Trophoblast cell (in vitro differentiated cells and primary cell): Measurements from ENCODE around the gene PAH.

ENCODE experiments used
- DNase-seq, 2 donors: peaks; one replicate each; pipeline ENCODE4 v3.0.0-alpha.2; 2016
- H2AFZ ChIP-seq: 2 replicates; pipeline ENCODE4 v1.6.1; 2013; ENCODE audit warnings: low read length, moderate library complexity, mild to moderate bottlenecking; ENCODE audit not compliant: insufficient read depth, poor library complexity
- H2AK5ac ChIP-seq: 2 replicates; pipeline ENCODE4 v1.6.1; 2013; ENCODE audit warnings: mild to moderate bottlenecking, low read length
- H2BK120ac ChIP-seq: 2 replicates; pipeline ENCODE4 v1.6.1; 2013; ENCODE audit warnings: low read length, mild to moderate bottlenecking, moderate library complexity; ENCODE audit not compliant: insufficient read depth, poor library complexity
- H2BK12ac ChIP-seq: 2 replicates; pipeline ENCODE4 v1.6.1; 2013; ENCODE audit warnings: mild to moderate bottlenecking, low read length, moderate library complexity
- H2BK5ac ChIP-seq: 2 replicates; pipeline ENCODE4 v1.6.1; 2013; ENCODE audit warnings: low read length, low read depth, moderate library complexity, mild to moderate bottlenecking; ENCODE audit not compliant: poor library complexity
- H3K14ac ChIP-seq: 2 replicates; pipeline ENCODE4 v1.6.1; 2013; ENCODE audit warnings: mild to moderate bottlenecking, low read length
- H3K18ac ChIP-seq: 2 replicates; pipeline ENCODE4 v1.6.1; 2013; ENCODE audit warnings: mild to moderate bottlenecking, low read length
- H3K23ac ChIP-seq: 2 replicates; pipeline ENCODE4 v1.6.1; 2013; ENCODE audit warnings: low read length
- H3K27ac ChIP-seq: 2 replicates; pipeline ENCODE4 v1.5.1; 2013; ENCODE audit warnings: low read depth, mild to moderate bottlenecking, inconsistent platforms, low read length, moderate library complexity
- H3K27me3 ChIP-seq: 2 replicates; pipeline ENCODE4 v1.6.1; 2013; ENCODE audit warnings: inconsistent platforms, mild to moderate bottlenecking, low read length, moderate library complexity; ENCODE audit not compliant: insufficient read depth
- H3K36me3 ChIP-seq, 2 experiments: 1 replicate in 1 of 2; 2 replicates in 1 of 2; pipeline ENCODE4 v1.6.1; 2013; ENCODE audit warnings: low read length in 2 of 2, mild to moderate bottlenecking in 2 of 2, moderate library complexity in 1 of 2; ENCODE audit not compliant: insufficient read depth in 2 of 2, control insufficient read depth in 1 of 2
- H3K4ac ChIP-seq: 2 replicates; pipeline ENCODE4 v1.6.1; 2013; ENCODE audit warnings: low read depth, mild to moderate bottlenecking, low read length, moderate library complexity
- H3K4me1 ChIP-seq, 2 experiments: 1 replicate in 1 of 2; 2 replicates in 1 of 2; pipeline ENCODE4 v1.6.1; 2013; ENCODE audit warnings: low read length in 2 of 2, mild to moderate bottlenecking in 2 of 2, moderate library complexity in 1 of 2; ENCODE audit not compliant: insufficient read depth in 2 of 2, control insufficient read depth in 1 of 2
- H3K4me2 ChIP-seq: 2 replicates; pipeline ENCODE4 v1.6.1; 2013; ENCODE audit warnings: inconsistent platforms, mild to moderate bottlenecking, low read length, moderate library complexity
- H3K4me3 ChIP-seq: 2 replicates; pipeline ENCODE4 v1.5.1; 2013; ENCODE audit warnings: mild to moderate bottlenecking, low read depth, low read length, inconsistent platforms
- H3K79me1 ChIP-seq: one replicate; pipeline ENCODE4 v1.6.1; 2013; ENCODE audit warnings: low read length
- H3K79me2 ChIP-seq: 2 replicates; pipeline ENCODE4 v1.6.1; 2013; ENCODE audit warnings: low read length, mild to moderate bottlenecking; ENCODE audit not compliant: control insufficient read depth, insufficient read depth, poor library complexity
- H3K9ac ChIP-seq: 2 replicates; pipeline ENCODE4 v1.6.1; 2013; ENCODE audit warnings: mild to moderate bottlenecking, low read length
- H3K9me3 ChIP-seq: 2 replicates; pipeline ENCODE4 v1.6.1; 2013; ENCODE audit warnings: low read depth, mild to moderate bottlenecking, control low read depth, inconsistent platforms, low read length; ENCODE audit not compliant: insufficient read depth
- H4K12ac ChIP-seq: 2 replicates; pipeline ENCODE4 v1.6.1; 2013; ENCODE audit warnings: low read depth, mild to moderate bottlenecking, low read length, moderate library complexity
- H4K8ac ChIP-seq: 2 replicates; pipeline ENCODE4 v1.6.1; 2013; ENCODE audit warnings: low read depth, mild to moderate bottlenecking, low read length, moderate library complexity
- H4K91ac ChIP-seq: one replicate; pipeline ENCODE4 v1.6.1; 2013; ENCODE audit warnings: low read depth, mild to moderate bottlenecking, low read length, moderate library complexity
- WGBS: extraction: QIAGEN DNeasy Blood & Tissue Kit; methylation state at CpG from one replicate; pipeline ENCODE4 v1.1.7; 2013; ENCODE audit warnings: missing lambda C conversion rate; ENCODE audit not compliant: insufficient read length, insufficient coverage; ENCODE audit errors: extremely low coverage; 5-methylcytosine and 5-hydroxymethylcytosine counted together

Gene PAH

DNA sequence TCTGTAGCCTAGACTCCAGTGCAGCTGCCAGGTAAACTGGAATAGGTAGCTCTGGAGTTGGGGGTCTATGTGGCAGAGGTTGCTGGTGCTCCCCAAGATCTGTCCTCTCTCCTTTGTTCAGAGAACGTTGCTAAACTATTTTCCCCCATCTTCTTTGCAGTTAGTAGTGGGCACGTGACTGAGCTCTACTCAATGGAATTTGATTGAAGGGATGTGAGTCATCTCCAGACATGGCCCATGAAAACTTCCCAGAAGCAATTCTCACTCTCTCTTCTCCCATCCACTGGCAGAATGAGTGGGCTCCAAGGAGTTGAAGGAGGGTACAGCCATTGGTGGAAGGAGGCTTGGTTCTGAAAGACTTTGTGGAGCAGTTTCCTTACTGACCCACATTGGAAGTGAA, 44.0 kb downstream of the PAH start:
- Histone ChIP-seq H3K14ac (no peak overlapping the region), H3K23ac (no peak overlapping the region), H3K27me3 (no peaks in the 10 kb centered on the region), H3K9me3 (no peaks in the 10 kb centered on the region), H3K27ac (no peak overlapping the region), H3K4me1 (no peaks in the 10 kb centered on the region), H3K18ac (no peak overlapping the region), H3K79me2 (no peaks in the 10 kb centered on the region), H3K4ac (no peak overlapping the region), H4K91ac (no peak overlapping the region), H2BK12ac (no peak overlapping the region), H3K4me2 (no peak overlapping the region), H2AFZ (no peak overlapping the region), H2BK120ac (no peak overlapping the region), H3K9ac (no peak overlapping the region), H3K79me1 (no peaks in the 10 kb centered on the region), H3K36me3 (no peaks in the 10 kb centered on the region), H4K8ac (no peak overlapping the region), H2AK5ac (no peak overlapping the region), H2BK5ac (no peak overlapping the region), H4K12ac (no peak overlapping the region), H3K4me3 (no peak overlapping the region)
- no CpG with 5 or more reads among the region's 2 CpGs for WGBS
- no peak for DNase-seq

- no peak for DNase-seq
- no peak overlapping the region for H3K4me3 ChIP-seq
- H3K79me2 ChIP-seq: no peaks in the 10 kb centered on the region
- H3K4me2 ChIP-seq: no peak overlapping the region
- no peaks in the 10 kb centered on the region for H3K27me3 ChIP-seq
- no peak overlapping the region for H2AFZ ChIP-seq
- no peak overlapping the region for H4K12ac ChIP-seq
- no peak overlapping the region for H2BK120ac ChIP-seq
- no peak overlapping the region for H3K23ac ChIP-seq
- H3K4ac ChIP-seq: no peak overlapping the region
- no peak overlapping the region for H3K14ac ChIP-seq
- H3K27ac ChIP-seq: no peak overlapping the region
- H3K79me1 ChIP-seq: no peaks in the 10 kb centered on the region
- H3K4me1 ChIP-seq: no peaks in the 10 kb centered on the region
- H3K9ac ChIP-seq: no peak overlapping the region
- no peak overlapping the region for H2BK12ac ChIP-seq
- H3K9me3 ChIP-seq: no peaks in the 10 kb centered on the region
- H3K36me3 ChIP-seq: no peaks in the 10 kb centered on the region
- no peak overlapping the region for H4K8ac ChIP-seq
- H3K18ac ChIP-seq: no peak overlapping the region
- no peak overlapping the region for H4K91ac ChIP-seq
- no CpG with 5 or more reads among the region's 2 CpGs for WGBS
- no peak overlapping the region for H2BK5ac ChIP-seq
- H2AK5ac ChIP-seq: no peak overlapping the region
Measured at GRCh38 chr12:102871014-102871413, 46.0 kb downstream of the PAH start.

DNA sequence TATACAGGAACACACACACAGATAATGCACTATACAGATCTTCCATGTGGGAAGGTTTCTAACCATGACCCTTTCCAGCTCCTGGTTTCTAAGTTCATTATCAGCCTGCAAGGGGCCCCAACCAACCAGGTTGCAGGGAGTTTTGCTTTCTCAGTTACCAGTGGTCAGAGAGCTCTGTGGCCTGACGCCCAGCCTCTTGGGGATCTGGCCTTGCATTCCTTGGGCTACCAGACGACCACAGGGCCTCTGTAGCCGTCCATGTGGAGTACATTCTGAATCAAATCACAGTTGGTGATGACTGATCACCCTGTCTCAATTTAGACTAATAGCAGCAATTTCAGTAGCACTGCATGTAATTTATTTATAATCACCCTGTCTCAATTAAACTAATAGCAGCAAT, 47.5 kb downstream of the PAH start:
- no peak overlapping the region for H3K27ac ChIP-seq
- H4K12ac ChIP-seq: no peak overlapping the region
- no peaks in the 10 kb centered on the region for H3K27me3 ChIP-seq
- H3K4me2 ChIP-seq: no peak overlapping the region
- no peak for DNase-seq
- no peak overlapping the region for H4K8ac ChIP-seq
- H3K18ac ChIP-seq: no peak overlapping the region
- H2AK5ac ChIP-seq: no peak overlapping the region
- H3K4me3 ChIP-seq: no peak overlapping the region
- H2BK5ac ChIP-seq: no peak overlapping the region
- no peak overlapping the region for H2BK120ac ChIP-seq
- H4K91ac ChIP-seq: no peak overlapping the region
- H3K79me1 ChIP-seq: no peaks in the 10 kb centered on the region
- no peaks in the 10 kb centered on the region for H3K4me1 ChIP-seq
- no peak overlapping the region for H3K4ac ChIP-seq
- H2AFZ ChIP-seq: no peak overlapping the region
- no peak overlapping the region for H2BK12ac ChIP-seq
- no CpG with 5 or more reads among the region's 3 CpGs for WGBS
- H3K14ac ChIP-seq: no peak overlapping the region
- H3K9ac ChIP-seq: no peak overlapping the region
- H3K23ac ChIP-seq: no peak overlapping the region
- no peaks in the 10 kb centered on the region for H3K79me2 ChIP-seq
- no peaks in the 10 kb centered on the region for H3K9me3 ChIP-seq
- H3K36me3 ChIP-seq: no peaks in the 10 kb centered on the region

DNA sequence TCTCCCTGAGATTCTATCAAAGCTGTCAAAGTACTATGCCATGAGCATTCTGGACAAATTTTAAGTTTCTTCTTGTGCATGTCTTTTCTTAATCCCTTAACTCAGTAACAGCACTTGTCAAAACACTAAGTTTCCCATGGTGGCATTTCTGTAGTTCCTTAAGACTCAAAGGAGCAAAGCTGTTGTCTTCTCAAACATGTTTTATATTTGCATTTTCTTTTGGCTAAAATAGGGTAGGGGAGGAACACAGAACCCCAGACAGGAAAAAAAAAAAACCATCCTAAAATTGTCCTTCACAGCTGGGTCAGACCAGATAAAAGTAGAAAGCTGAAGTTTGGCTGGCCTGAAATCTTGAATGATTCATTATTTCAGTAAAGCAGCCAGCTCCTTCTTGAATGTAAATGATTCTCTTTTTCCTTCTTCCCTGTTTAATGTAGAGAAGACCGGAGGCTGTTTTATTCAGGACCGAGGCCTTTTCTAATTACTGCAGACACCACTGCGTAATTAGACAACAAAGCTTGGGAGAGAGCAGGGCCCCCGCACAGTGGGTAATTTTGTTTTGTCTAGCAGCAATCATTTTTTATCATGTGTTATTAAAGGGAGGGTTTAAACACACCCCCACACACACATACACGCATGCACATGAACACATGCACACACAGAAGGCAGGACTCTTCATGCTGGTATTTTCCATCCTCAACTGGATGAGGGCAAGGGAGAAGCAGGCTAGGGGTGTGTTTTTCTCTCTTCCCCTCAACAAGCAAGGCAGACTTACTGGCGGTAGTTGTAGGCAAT, 51.0 kb downstream of the PAH start:
- H3K18ac ChIP-seq: no peak overlapping the region
- no peak overlapping the region for H2BK120ac ChIP-seq
- DNase-seq: no peak
- H2BK12ac ChIP-seq: no peak overlapping the region
- H3K4me1 ChIP-seq: no peaks in the 10 kb centered on the region
- H3K4me3 ChIP-seq: no peak overlapping the region
- no peak overlapping the region for H4K91ac ChIP-seq
- H3K4me2 ChIP-seq: no peak overlapping the region
- no peak overlapping the region for H2AK5ac ChIP-seq
- H3K4ac ChIP-seq: no peak overlapping the region
- no peak overlapping the region for H3K9ac ChIP-seq
- WGBS: no CpG with 5 or more reads among the region's 6 CpGs
- no peaks in the 10 kb centered on the region for H3K36me3 ChIP-seq
- no peaks in the 10 kb centered on the region for H3K9me3 ChIP-seq
- H3K14ac ChIP-seq: no peak overlapping the region
- no peak overlapping the region for H2BK5ac ChIP-seq
- H3K79me2 ChIP-seq: no peaks in the 10 kb centered on the region
- H3K27me3 ChIP-seq: no peaks in the 10 kb centered on the region
- no peak overlapping the region for H4K8ac ChIP-seq
- H3K23ac ChIP-seq: no peak overlapping the region
- H3K79me1 ChIP-seq: no peaks in the 10 kb centered on the region
- H3K27ac ChIP-seq: no peak overlapping the region
- no peak overlapping the region for H4K12ac ChIP-seq
- H2AFZ ChIP-seq: no peak overlapping the region
